ENCODE data around the gene GDF10. TPM values are rescaled to one million over a fixed set of nuclear protein-coding genes. Genes with fewer than 3 reads are reported as not detected.

GDF10 gene
- total and polyA plus RNA-seq, 9 of the 15 experiments (the other 6 are each of a cell fraction or from before 2014, with no cell fraction given) = 0.03 to 0.20 (median 0.11) TPM; not detected in 6

GRCh38 chr10:47339759-47340607 lies 40.0 kb downstream of the GDF10 start:
- Histone ChIP-seq H4K20me1 (replicated peaks; ENCODE audit: control insufficient read depth, insufficient read depth, low read length) (no peaks in the 10 kb centered on the region), H3K9ac (ENCODE audit: insufficient read depth in 1 of 2, low read depth in 2 of 2, low read length in 2 of 2) (peak overlapping the region in 1 of 2 experiments; percentile 24; a peak in 1 of 4 replicates), H3K79me2 (ENCODE audit: control insufficient read depth, insufficient read depth, low read length) (no peaks in the 10 kb centered on the region), H3K27ac (ENCODE audit: extremely low read depth, low read depth, low read length) (no peak overlapping the region), H2AFZ (ENCODE audit: low read depth, low read length) (peak overlapping the region; percentile 75; the same call in 1 of the 2 replicates), H3K4me2 (ENCODE audit: insufficient read depth, low read length) (no peak overlapping the region), H3K27me3 (ENCODE audit: control insufficient read depth in 2 of 2, insufficient read depth in 2 of 2, low read length in 2 of 2) (peaks cover under 1 to 4% of the 10 kb centered on the region in 2 experiments; a peak in 3 of 5 replicates), H3K4me3 (no peak overlapping the region), H3K36me3 (ENCODE audit: control insufficient read depth, insufficient read depth, low read length) (no peaks in the 10 kb centered on the region), H3K9me3 (replicated peaks; ENCODE audit: control insufficient read depth, insufficient read depth, low read depth, low read length) (no peaks in the 10 kb centered on the region), H3K9me1 (ENCODE audit: control insufficient read depth, insufficient read depth, low read length) (no peaks in the 10 kb centered on the region), H3K4me1 (replicated peaks in 1 of 2; ENCODE audit: control insufficient read depth in 2 of 2, insufficient read depth in 2 of 2, low read length in 2 of 2) (peaks cover 12 to 26% of the 10 kb centered on the region in 2 experiments)
- WGBS (ENCODE audit: insufficient coverage, low coverage, missing lambda C conversion rate) = 49% methylated on average over 15 of the region's 15 CpGs
- in situ Hi-C loops (cut with MboI) = no loop called here
- no peak for FAIRE-seq
- CTCF ChIA-PET (ENCODE audit: low intra/inter-chr PET ratio) = interaction anchor here (1.5 to 2.8 kb wide), 5 partner anchors 28 to 347 kb away, joined by 5 to 31 read pairs (median 9); no protein-coding TSS in a partner anchor
- BruUV-seq (replicated peaks) = no TSS peak
- TF ChIP-seq ZNF232 (CRISPR knock-in tag; IDR thresholded peaks at IDR 0.05) = 0 out of 2 replicates have a peak, but pooled peaks have one; percentile 20
- TF ChIP-seq ZNF280B (CRISPR knock-in tag; IDR thresholded peaks at IDR 0.05) = no peak
- intact Hi-C loops (cut with micrococcal nuclease) = loop anchor here (1.0 to 5.0 kb wide), 3 partner anchors 78 to 315 kb away; no protein-coding TSS in a partner anchor
- POLR2A ChIA-PET = interaction anchor here (0.8 to 1.0 kb wide), 3 partner anchors 10 to 17 kb away, joined by 3 read pairs; no protein-coding TSS in a partner anchor
- peak; percentile 31 for ATAC-seq
- DNase-seq (ENCODE audit: extremely low read depth in 1 of 4, low spot score in 3 of 4) = no peak

Measured in K562 (cell line).